Chondrocyte (in vitro differentiated cells): ENCODE results near the gene KATNB1. TPM values are rescaled to one million over a fixed set of nuclear protein-coding genes. Genes with fewer than 3 reads are reported as not detected.
A peak's percentile ranks its signal among the peaks of the same experiment; 100 is the strongest.

Experiments
- DNase-seq: peaks from one replicate; pipeline ENCODE4 v3.0.0; 2021; ENCODE audit warnings: mixed read lengths, low spot score
- H3K27ac Mint-ChIP-seq: one replicate; pipeline ENCODE4 v1.8.0; 2021; ENCODE audit warnings: mild to moderate bottlenecking, moderate library complexity, mixed read lengths; ENCODE audit not compliant: unreplicated experiment
- H3K27me3 Mint-ChIP-seq: 2 replicates; pipeline ENCODE4 v1.8.0; 2021; ENCODE audit warnings: low read depth, mixed read lengths
- H3K36me3 Mint-ChIP-seq: 2 replicates; pipeline ENCODE4 v1.8.0; 2021; ENCODE audit warnings: low read depth, mixed read lengths
- H3K4me1 Mint-ChIP-seq: 2 replicates; pipeline ENCODE4 v1.8.0; 2021; ENCODE audit warnings: low read depth, mild to moderate bottlenecking, mixed read lengths
- H3K4me3 Mint-ChIP-seq: one replicate; pipeline ENCODE4 v1.8.0; 2021; ENCODE audit warnings: mild to moderate bottlenecking, moderate library complexity, mixed read lengths; ENCODE audit not compliant: unreplicated experiment
- H3K9me3 Mint-ChIP-seq: 2 replicates; pipeline ENCODE4 v1.8.0; 2021; ENCODE audit warnings: low read depth, mixed read lengths
- CTCF ChIP-seq: fragments of 200-600 bp; sonication (generic); IDR thresholded peaks from 2 replicates; pipeline ENCODE4 v1.5.0; 2021; ENCODE audit warnings: antibody characterized with exemption, mild to moderate bottlenecking, moderate library complexity
- total RNA-seq: library from RNA; stranded (reverse); gene quantifications from 3 replicates; pipeline ENCODE4 v1.2.1, GENCODE V29; 2021

Gene KATNB1
- total RNA-seq, 1 donor from 2014 or later = 14.0 TPM

GRCh38 chr16:57770361-57770760 is 34.8 kb downstream of the KATNB1 start:
- H3K4me1 Mint-ChIP-seq = peaks cover 21% of the 10 kb centered on the region
- peaks cover 11% of the 10 kb centered on the region for H3K36me3 Mint-ChIP-seq
- no peak overlapping the region for H3K27ac Mint-ChIP-seq
- TF ChIP-seq CTCF = no peak
- DNase-seq = no peak
- no peaks in the 10 kb centered on the region for H3K27me3 Mint-ChIP-seq
- no peaks in the 10 kb centered on the region for H3K9me3 Mint-ChIP-seq
- H3K4me3 Mint-ChIP-seq = no peak overlapping the region

DNA sequence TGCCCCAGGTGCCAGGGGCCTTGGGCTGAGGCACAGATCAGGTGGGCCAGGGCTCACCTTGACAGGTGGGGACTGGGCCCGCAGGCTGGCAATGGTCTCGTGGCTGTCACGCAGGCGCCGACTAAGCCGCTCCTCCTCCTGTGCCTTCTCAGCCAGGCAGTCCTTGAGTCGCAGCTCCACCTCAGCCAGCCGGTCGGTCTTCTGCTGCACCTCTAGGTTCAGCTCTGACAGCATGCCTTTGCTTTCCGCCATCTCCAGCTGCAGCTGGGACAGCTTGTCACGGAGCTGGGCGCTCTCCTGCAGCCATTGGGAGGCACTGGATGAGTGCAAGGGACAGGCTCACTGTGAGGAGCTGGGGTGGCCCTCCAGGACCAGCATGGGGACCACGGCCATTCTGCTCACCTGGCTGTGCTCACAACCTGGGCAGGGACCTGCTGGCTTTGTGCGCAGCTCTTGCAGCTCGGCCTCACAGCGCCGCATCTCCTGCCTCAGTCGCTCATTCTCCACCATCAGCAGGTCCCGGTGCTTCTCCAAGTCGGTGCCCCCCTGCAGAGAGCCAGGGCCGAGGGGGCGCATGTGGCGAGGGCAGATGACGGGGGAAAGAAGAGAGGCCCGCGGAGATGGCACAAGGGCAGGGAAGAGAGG is 35.7 kb downstream of the KATNB1 start:
- TF ChIP-seq CTCF = no peak
- Mint-ChIP-seq H3K4me3 (no peak overlapping the region), H3K9me3 (no peaks in the 10 kb centered on the region), H3K27me3 (no peaks in the 10 kb centered on the region), H3K27ac (no peak overlapping the region), H3K4me1 (peaks cover 19% of the 10 kb centered on the region), H3K36me3 (peaks cover 9% of the 10 kb centered on the region)
- no peak for DNase-seq

GRCh38 chr16:57773019-57773418 is 37.4 kb downstream of the KATNB1 start:
- no peaks in the 10 kb centered on the region for H3K9me3 Mint-ChIP-seq
- no peak overlapping the region for H3K27ac Mint-ChIP-seq
- peaks cover 19% of the 10 kb centered on the region for H3K4me1 Mint-ChIP-seq
- H3K27me3 Mint-ChIP-seq = no peaks in the 10 kb centered on the region
- no peak overlapping the region for H3K4me3 Mint-ChIP-seq
- TF ChIP-seq CTCF = no peak
- peaks cover 10% of the 10 kb centered on the region for H3K36me3 Mint-ChIP-seq
- no peak for DNase-seq

- no peak for TF ChIP-seq CTCF
- Mint-ChIP-seq H3K4me1 (peaks cover 19% of the 10 kb centered on the region), H3K9me3 (no peaks in the 10 kb centered on the region), H3K27ac (peak overlapping the region; percentile 17), H3K36me3 (peaks cover 17% of the 10 kb centered on the region), H3K4me3 (no peak overlapping the region), H3K27me3 (no peaks in the 10 kb centered on the region)
- no peak for DNase-seq
These were observed 38.2 kb downstream of the KATNB1 start for GRCh38 chr16:57773655-57774295.

DNA sequence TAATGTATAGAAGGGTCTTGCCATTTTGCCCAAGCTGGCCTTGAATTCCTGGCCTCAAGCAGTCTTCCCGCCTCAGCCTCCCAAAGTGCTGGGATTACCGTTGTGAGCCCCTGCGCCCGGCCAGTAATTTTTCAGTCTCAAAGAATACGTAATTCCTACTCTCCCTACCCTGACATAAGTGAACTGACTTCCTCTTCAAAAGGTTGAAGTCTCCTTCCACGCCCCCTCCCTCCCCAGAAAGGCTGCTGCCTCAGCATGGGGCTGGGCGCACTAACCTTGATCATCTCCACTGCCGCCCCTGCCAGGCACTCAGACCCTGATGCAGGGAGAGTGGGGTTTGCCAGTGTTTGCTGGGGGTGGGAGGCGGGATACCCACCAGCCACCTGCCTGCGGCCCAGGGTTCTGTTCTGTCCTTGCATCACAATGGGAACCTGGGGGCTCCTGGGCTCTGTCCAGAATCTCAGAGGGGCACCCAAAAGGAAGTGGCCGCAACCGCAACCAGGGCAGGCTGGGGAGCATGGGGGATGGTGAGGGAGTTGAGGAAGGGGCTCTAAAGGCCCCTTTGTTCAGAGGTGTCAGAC is 39.2 kb downstream of the KATNB1 start:
- Mint-ChIP-seq H3K9me3 (no peaks in the 10 kb centered on the region), H3K4me1 (peaks cover 19% of the 10 kb centered on the region), H3K4me3 (no peak overlapping the region), H3K27ac (peak overlapping the region; percentile 12), H3K27me3 (no peaks in the 10 kb centered on the region), H3K36me3 (peaks cover 22% of the 10 kb centered on the region)
- no peak for TF ChIP-seq CTCF
- DNase-seq = no peak
